ENCODE results near the gene SORCS1.

The SORCS1 gene

DNA sequence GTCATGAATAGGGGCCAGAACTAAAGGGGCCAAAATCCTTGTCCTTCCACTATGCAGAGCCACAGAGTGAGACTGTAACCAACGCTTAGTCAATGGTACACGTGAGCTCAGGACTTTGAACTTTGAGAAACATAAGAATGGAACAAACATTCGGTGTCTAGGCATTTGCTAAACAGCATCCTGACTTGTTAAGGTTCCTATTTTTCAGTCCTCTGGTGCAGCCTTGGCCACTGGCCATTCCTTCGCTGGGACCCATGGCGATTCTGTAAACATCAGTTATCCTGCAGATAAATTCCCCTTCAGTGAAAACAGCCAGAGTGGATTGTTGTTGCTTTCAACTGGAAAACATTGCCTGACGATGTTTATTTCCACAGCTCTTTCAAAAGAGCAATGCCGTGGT, 266.8 kb downstream of the SORCS1 start:
- H3K9me3 Mint-ChIP-seq, result no peaks in the 10 kb centered on the region
- TF ChIP-seq CTCF (IDR thresholded peaks at IDR 0.05; ENCODE audit: unreplicated experiment in 3 of 3), result no peak
- H3K27ac Mint-ChIP-seq, result no peak overlapping the region
- H3K36me3 Mint-ChIP-seq (ENCODE audit: low read depth), result no peaks in the 10 kb centered on the region
- H3K4me3 Mint-ChIP-seq, result no peak overlapping the region
- H3K27me3 Mint-ChIP-seq (ENCODE audit: low read depth), result no peaks in the 10 kb centered on the region
- peaks cover 18% of the 10 kb centered on the region for H3K4me1 Mint-ChIP-seq

DNA sequence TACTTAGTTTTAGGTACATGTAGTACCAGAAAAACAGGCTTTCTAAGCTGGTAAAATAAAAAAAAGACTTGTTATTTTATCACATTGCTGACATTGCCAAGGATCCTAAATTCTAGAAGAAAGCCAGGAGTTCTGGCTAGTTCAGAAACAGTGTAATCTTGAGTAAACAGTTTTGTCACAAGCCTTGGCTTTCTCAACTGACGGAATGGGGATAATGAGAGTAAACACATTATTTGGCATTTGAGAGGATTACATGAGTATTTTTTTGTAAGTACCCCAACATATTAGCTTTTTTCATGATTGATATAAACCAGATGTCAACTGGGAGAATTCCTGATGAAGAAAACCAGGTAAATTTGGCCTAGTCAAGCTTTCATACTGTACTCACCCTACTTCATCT, 269.8 kb downstream of the SORCS1 start:
- TF ChIP-seq CTCF (IDR thresholded peaks at IDR 0.05; ENCODE audit: unreplicated experiment in 3 of 3), result no peak
- Mint-ChIP-seq H3K9me3 (no peaks in the 10 kb centered on the region), H3K4me1 (peaks cover 16% of the 10 kb centered on the region), H3K36me3 (ENCODE audit: low read depth) (no peaks in the 10 kb centered on the region), H3K27ac (no peak overlapping the region), H3K4me3 (no peak overlapping the region), H3K27me3 (ENCODE audit: low read depth) (no peaks in the 10 kb centered on the region)

DNA sequence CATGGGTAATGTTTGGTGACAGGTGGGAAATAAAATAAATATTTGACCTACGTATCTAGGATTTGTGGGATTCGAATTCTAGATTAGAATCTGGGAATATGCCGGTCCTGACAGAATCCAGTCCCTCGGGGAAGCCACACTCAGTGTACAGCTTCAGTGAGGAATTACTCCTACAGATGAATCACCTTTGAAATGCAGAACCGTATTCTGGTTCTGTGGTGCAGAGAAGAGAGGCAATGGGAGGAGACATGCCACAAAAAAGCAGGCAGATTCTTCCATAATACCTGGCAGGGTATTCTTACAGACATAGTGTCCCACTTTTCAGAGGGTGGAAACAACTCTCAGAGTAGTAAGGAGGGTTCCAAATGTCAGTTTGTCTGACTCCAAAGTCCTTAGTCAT, 286.9 kb downstream of the SORCS1 start:
- no peaks in the 10 kb centered on the region for H3K36me3 Mint-ChIP-seq (ENCODE audit: low read depth)
- H3K27me3 Mint-ChIP-seq (ENCODE audit: low read depth), result no peaks in the 10 kb centered on the region
- H3K4me3 Mint-ChIP-seq, result no peak overlapping the region
- no peak for TF ChIP-seq CTCF (IDR thresholded peaks at IDR 0.05; ENCODE audit: unreplicated experiment in 3 of 3)
- H3K9me3 Mint-ChIP-seq, result peaks cover 3% of the 10 kb centered on the region
- no peak overlapping the region for H3K27ac Mint-ChIP-seq
- no peaks in the 10 kb centered on the region for H3K4me1 Mint-ChIP-seq

GRCh38 chr10:106874604-106874889, 290.0 kb downstream of the SORCS1 start:
- TF ChIP-seq CTCF (IDR thresholded peaks at IDR 0.05; ENCODE audit: unreplicated experiment in 3 of 3), result no peak
- H3K4me1 Mint-ChIP-seq, result no peaks in the 10 kb centered on the region

GRCh38 chr10:106873770-106874603, 290.5 kb downstream of the SORCS1 start:
- no peak overlapping the region for H3K4me3 Mint-ChIP-seq
- peaks cover 22% of the 10 kb centered on the region for H3K9me3 Mint-ChIP-seq
- no peak overlapping the region for H3K27ac Mint-ChIP-seq
- no peaks in the 10 kb centered on the region for H3K4me1 Mint-ChIP-seq
- no peaks in the 10 kb centered on the region for H3K27me3 Mint-ChIP-seq (ENCODE audit: low read depth)
- no peak for TF ChIP-seq CTCF (IDR thresholded peaks at IDR 0.05; ENCODE audit: unreplicated experiment in 3 of 3)
- no peaks in the 10 kb centered on the region for H3K36me3 Mint-ChIP-seq (ENCODE audit: low read depth)

More at GRCh38 chr10:106874604-106874889, 290.0 kb downstream of the SORCS1 start:
- no peak overlapping the region for H3K4me3 Mint-ChIP-seq
- no peaks in the 10 kb centered on the region for H3K27me3 Mint-ChIP-seq (ENCODE audit: low read depth)
- peaks cover 19% of the 10 kb centered on the region for H3K9me3 Mint-ChIP-seq
- H3K36me3 Mint-ChIP-seq (ENCODE audit: low read depth), result no peaks in the 10 kb centered on the region
- no peak overlapping the region for H3K27ac Mint-ChIP-seq

- Mint-ChIP-seq H3K36me3 (ENCODE audit: low read depth) (no peaks in the 10 kb centered on the region), H3K4me1 (no peaks in the 10 kb centered on the region), H3K9me3 (peaks cover 34% of the 10 kb centered on the region), H3K27ac (no peak overlapping the region), H3K4me3 (no peak overlapping the region), H3K27me3 (ENCODE audit: low read depth) (no peaks in the 10 kb centered on the region)
- no peak for TF ChIP-seq CTCF (IDR thresholded peaks at IDR 0.05; ENCODE audit: unreplicated experiment in 3 of 3)
Observed at GRCh38 chr10:106872176-106872575, 292.3 kb downstream of the SORCS1 start.

All from nephron (organoid).